GM21423 (cell line): ENCODE data around the gene ARHGAP15.

Source experiments
- ATAC-seq: cut with Tn5 transposase; IDR thresholded peaks from one replicate; pipeline ENCODE4 v1.9.1; 2021; ENCODE audit warnings: mild to moderate bottlenecking, moderate library complexity; ENCODE audit not compliant: unreplicated experiment

Gene ARHGAP15

GRCh38 chr2:143333168-143333791, 204.1 kb downstream of the ARHGAP15 start:
- no peak for ATAC-seq

DNA sequence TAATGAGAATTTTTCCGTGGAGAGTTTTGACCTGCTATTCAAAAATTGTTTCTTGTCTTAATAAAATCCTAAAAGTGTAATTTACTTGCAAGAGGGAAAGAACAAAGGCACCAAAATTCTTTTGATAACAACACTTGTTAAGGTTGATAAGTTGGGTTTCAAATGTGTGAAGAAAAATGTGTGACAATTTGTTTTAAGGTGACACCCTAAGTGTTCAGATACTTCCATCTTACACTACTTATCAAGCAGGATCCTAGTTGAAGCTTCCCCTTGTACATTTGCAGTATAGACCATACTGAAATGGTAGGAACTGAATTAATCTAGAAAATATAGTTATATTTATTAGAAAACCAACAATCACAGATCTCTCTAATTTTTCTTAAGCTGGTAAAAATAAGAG, 204.6 kb downstream of the ARHGAP15 start:
- no peak for ATAC-seq

- no peak for ATAC-seq
Measured at GRCh38 chr2:143334837-143335236, 205.6 kb downstream of the ARHGAP15 start.

DNA sequence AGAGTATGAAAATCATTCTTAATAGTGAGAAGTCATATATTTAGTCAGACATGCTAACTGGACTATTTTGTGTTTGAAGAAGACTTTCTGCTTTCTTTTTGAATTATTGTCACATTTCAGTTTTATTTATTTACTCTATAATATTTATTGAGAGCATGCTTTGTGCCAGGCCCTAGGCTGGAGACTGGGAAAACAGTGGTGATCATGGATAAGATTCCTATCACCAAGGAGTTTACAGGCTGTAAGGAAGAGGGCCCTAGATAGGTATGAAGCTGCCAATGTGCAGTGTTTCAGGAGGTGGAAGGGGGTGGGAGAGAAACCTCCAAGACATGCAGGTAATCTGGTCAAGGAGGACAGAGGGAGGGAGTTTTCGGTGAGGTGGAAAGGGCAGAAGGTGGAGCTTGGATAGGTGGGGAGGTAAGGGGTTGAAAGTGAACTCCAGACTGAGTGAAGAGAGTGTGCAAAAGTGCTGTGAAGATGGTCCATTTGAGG, 207.5 kb downstream of the ARHGAP15 start:
- ATAC-seq = no peak

DNA sequence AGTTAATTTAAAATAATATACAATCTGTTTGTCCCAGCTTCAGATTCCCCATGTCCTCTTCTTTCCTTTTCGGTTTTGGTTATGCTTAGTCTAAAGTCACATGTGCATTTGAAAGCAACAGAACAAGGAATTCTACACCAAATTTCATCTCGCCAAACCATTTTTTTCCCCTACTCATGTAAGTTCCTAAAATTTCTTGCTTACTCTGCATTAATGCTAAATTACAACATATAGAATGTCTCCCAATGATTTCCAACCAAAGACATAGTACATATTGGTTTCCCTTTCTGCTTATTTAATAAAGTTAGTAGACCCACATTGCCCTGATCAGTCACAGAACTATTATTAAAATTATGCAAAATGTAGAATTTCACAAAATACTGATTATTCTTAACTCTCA, 212.3 kb downstream of the ARHGAP15 start:
- no peak for ATAC-seq

- ATAC-seq = no peak
Measured at GRCh38 chr2:143344780-143345179, 215.6 kb downstream of the ARHGAP15 start.

- ATAC-seq = no peak
Measured at GRCh38 chr2:143345887-143346787, 216.9 kb downstream of the ARHGAP15 start.

- ATAC-seq = no peak
Measured at GRCh38 chr2:143347271-143347695, 218.1 kb downstream of the ARHGAP15 start.

GRCh38 chr2:143347901-143348414, 218.7 kb downstream of the ARHGAP15 start:
- ATAC-seq = no peak

GRCh38 chr2:143354050-143354750, 225.0 kb downstream of the ARHGAP15 start:
- no peak for ATAC-seq

GRCh38 chr2:143355870-143356269, 226.7 kb downstream of the ARHGAP15 start:
- no peak for ATAC-seq

GRCh38 chr2:143356336-143356735, 227.1 kb downstream of the ARHGAP15 start:
- no peak for ATAC-seq

- ATAC-seq = no peak
Measured at GRCh38 chr2:143356736-143357446, 227.7 kb downstream of the ARHGAP15 start.

GRCh38 chr2:143357966-143358365, 228.7 kb downstream of the ARHGAP15 start:
- ATAC-seq = no peak

- no peak for ATAC-seq
Measured at GRCh38 chr2:143361346-143361745, 232.1 kb downstream of the ARHGAP15 start.

GRCh38 chr2:143371616-143372015, 242.4 kb downstream of the ARHGAP15 start:
- no peak for ATAC-seq

DNA sequence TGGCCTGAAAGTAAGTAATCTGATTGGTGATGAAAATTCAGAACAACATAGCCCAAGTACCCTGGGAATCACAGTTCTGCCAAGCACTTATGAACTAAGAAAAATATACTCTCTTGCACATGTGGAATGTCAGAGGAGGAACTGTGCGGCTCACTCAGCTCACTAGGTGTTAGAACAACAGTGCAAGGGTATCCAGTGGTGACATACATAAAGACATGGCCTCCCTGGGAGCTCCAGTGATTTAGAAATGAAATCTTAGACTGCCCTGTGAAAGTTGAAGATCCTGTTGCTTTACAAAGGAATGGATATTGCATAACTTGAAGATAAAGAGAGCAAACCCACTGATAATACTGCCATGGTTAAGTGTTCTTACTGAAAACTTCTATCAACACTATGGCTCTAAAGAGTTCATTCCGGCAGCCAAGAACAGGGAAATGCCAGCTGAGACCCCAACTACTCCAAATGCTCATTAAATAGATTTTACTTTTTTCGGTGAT, 246.2 kb downstream of the ARHGAP15 start:
- no peak for ATAC-seq

DNA sequence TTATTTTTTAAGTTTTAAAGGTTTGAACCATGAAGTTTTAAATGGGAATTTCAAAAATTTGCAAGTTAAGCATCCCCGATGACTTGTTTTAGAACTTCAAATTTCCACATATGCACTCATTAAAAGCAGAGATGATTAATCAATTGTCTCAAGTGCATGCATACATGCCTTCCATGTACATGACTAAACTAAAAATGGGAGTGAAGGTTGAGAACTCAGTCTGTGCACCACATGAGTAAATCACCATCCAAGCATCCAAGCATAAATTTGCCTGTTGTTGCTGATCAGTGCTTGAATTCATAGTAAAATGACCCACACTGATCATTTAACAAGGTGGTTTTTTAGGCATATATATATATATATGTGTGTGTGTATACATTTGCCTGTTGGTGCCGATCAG, 249.8 kb downstream of the ARHGAP15 start:
- ATAC-seq = no peak

- no peak for ATAC-seq
Measured at GRCh38 chr2:143379955-143380354, 250.7 kb downstream of the ARHGAP15 start.

- ATAC-seq = no peak
Measured at GRCh38 chr2:143382573-143382972, 253.4 kb downstream of the ARHGAP15 start.
